Stimulated activated CD4-positive, alpha-beta T cell treated with anti-CD3 and anti-CD28 coated beads, TNF-alpha, amount 100 ng/mL, for 1 hour (primary cell): ENCODE results near the gene FAM193A.
"Not testable (repeated sequence)": the region's sequence is repeated elsewhere in the genome, so short reads cannot be mapped to it uniquely, and the experiment has no call there.

Experiments used
- DNase-seq, 3 donors: peaks; one replicate each; pipeline ENCODE4 v3.0.0-alpha.2; 2020; ENCODE audit warnings: low read depth in 3 of 3, low spot score in 1 of 3

Gene FAM193A

DNA sequence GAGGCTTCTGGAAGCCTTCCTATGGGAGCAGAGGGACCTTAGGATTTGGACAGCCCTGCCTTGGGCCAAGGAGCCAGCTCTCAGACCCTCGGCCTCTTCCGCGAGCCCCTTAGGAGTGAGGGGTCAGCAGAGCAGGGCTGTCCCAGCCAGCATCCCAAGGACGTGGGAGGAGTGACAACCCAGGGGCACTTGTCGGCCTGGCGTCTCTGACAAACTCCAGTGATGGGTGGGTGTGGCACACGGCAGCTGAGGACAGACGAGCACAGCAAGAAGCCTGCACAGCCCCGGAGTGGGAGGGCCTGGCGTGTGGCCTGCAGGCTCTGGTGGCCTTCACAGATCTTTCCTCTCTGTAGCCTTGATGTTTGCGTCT is 231.2 kb downstream of the FAM193A start:
- no peak for DNase-seq

- DNase-seq = no peak
Observed at GRCh38 chr4:2768124-2768523, 231.7 kb downstream of the FAM193A start.

DNA sequence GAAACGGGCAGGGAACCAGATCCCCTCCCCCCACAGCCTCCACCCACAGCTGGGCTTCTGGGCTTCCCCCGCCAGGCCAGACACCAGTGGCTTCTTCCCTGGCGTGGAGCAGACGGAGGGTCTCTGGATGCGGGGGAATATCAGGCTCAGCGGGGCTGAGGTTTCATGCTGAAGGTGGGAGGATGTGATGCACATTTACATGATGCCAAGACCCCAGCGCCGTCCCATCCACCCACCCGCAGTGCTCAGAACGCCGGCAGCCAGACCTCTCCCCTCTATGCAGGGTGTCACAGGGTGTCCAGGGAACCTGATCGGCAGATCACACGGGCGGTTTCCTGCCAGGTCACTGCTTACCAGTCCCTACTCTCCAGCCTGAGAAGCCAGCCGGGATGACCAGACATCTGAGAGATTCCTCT is 232.5 kb downstream of the FAM193A start:
- no peak for DNase-seq

DNA sequence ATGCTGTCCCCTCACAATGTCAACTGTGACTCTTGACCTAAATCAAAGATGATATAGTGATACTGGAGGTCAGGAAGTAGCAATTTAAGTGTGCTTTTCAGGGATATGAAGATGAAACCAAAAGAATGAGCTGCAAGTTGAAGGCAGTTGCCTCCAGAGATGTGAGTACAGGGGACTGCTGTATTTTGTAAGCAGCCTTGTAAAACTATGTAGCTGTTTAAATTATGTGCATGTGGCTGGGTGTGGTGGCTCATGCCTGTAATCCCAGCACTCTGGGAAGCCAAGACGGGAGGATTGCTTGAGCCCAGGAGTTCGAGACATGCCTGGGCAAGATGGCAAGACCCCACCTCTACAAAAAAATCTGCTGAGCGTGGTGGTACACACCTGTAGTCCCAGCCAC is 234.8 kb downstream of the FAM193A start:
- no peak for DNase-seq

GRCh38 chr4:2780643-2781042 is 244.2 kb downstream of the FAM193A start:
- not testable (repeated sequence) for DNase-seq

GRCh38 chr4:2781911-2782310 is 245.5 kb downstream of the FAM193A start:
- DNase-seq = no peak
